ENCODE data around the gene KCNQ1. TPM values are rescaled to one million over a fixed set of nuclear protein-coding genes. Genes with fewer than 3 reads are reported as not detected.

KCNQ1 gene
- total and polyA plus RNA-seq, 4 donors, result 15.4 to 41.7 (median 26.2) TPM

DNA sequence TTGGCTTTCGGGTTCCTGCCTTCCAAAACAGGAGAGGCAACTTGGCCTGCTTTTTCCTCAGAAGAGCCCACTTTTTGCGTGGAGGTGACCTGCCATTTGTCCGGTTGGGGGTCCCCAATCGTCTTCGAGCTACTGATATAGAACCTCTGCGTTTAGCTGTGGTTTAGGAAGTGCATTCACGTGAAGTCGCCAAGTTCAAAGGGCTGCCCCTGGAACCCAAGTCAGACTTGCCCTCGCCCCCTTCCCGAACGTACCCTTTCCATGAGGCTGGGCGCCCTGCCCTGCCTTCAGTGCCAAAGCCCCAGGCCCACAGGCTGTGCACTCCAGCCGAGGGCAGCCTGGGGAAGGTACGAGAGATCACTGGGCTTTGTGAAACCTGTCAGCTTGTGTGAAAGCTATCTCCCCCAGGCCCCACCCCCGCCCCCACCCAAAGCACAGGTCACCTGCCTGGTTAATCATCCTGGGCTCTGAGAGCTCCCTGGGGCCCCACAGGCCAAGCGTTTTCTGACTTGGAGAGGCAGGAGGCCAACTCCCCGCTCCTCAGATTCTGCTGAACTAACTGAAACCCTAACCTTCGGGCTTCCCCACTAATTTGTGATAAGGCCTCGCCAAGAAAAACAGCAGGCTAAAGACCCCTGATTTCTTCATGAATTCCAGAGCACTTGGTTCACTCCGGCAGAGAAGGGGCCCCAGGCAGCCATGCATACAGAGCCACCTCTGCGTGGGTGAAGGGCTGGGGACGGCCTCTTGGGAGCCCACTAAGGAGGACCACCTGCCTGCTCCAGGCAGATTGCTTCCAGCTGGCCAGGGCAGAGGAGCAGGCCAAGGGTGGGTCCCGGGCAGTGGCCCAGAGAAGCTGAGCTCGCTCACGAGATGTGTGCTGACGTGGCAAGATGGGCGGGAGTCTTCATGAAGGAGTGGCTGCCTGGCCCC, 280.8 kb downstream of the KCNQ1 start:
- Histone ChIP-seq H3K27ac (ENCODE audit: low read depth in 1 of 2, low read length in 1 of 2) (no peak overlapping the region), H3K4me3 (no peak overlapping the region), H3K4me1 (ENCODE audit: control insufficient read depth in 5 of 5, insufficient read depth in 5 of 5, low read length in 5 of 5) (peaks cover 0 to 41% (median 7%) of the 10 kb centered on the region in 5 donors), H3K9me3 (ENCODE audit: control insufficient read depth in 4 of 4, insufficient read depth in 3 of 4, low read length in 3 of 4) (no peaks in the 10 kb centered on the region), H3K9ac (ENCODE audit: insufficient read depth in 1 of 2, low read length in 2 of 2) (peak overlapping the region in 1 of 2 donors; percentile 14), H3K36me3 (ENCODE audit: control insufficient read depth in 4 of 4, insufficient read depth in 4 of 4, low read length in 4 of 4) (no peaks in the 10 kb centered on the region), H3K27me3 (ENCODE audit: control insufficient read depth in 3 of 3, insufficient read depth in 3 of 3, low read length in 2 of 3) (no peaks in the 10 kb centered on the region)
- 78 to 89% methylated on average over 27 of the region's 27 CpGs for WGBS, 2 donors
- TF ChIP-seq, protein P1, sequence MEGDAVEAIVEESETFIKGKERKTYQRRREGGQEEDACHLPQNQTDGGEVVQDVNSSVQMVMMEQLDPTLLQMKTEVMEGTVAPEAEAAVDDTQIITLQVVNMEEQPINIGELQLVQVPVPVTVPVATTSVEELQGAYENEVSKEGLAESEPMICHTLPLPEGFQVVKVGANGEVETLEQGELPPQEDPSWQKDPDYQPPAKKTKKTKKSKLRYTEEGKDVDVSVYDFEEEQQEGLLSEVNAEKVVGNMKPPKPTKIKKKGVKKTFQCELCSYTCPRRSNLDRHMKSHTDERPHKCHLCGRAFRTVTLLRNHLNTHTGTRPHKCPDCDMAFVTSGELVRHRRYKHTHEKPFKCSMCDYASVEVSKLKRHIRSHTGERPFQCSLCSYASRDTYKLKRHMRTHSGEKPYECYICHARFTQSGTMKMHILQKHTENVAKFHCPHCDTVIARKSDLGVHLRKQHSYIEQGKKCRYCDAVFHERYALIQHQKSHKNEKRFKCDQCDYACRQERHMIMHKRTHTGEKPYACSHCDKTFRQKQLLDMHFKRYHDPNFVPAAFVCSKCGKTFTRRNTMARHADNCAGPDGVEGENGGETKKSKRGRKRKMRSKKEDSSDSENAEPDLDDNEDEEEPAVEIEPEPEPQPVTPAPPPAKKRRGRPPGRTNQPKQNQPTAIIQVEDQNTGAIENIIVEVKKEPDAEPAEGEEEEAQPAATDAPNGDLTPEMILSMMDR (IDR thresholded peaks at IDR 0.05; ENCODE audit: control extremely low read depth, extremely low read depth), result no peak
- peak; percentile 79 to 92 (median 91) for DNase-seq
- ATAC-seq (ENCODE audit: insufficient read depth, low FRiP score), result no peak

DNA sequence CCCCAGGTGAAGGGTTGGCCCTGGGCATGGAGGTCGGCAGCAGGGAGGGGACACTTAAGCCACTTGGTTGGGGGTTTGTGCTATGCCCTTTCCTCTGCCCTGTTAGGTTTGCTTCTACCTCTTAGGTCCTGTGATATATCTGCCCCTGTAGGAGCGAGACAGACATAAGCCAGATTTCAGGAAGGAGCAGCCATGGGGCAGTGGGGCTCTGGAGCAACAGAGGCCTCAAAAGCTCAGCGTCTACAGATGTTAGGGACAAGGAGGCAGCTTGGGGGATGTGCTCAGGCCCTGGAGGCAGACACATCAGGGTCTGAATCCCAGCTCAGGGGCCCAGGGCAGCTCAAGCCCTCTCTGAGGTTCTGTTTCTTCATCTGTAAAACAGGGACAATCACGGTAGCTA, 282.2 kb downstream of the KCNQ1 start:
- 92 to 93% methylated on average over 4 of the region's 4 CpGs for WGBS, 2 donors
- Histone ChIP-seq H3K9ac (ENCODE audit: insufficient read depth in 1 of 2, low read length in 2 of 2) (no peak overlapping the region), H3K27ac (ENCODE audit: low read depth in 1 of 2, low read length in 1 of 2) (no peak overlapping the region), H3K36me3 (ENCODE audit: control insufficient read depth in 4 of 4, insufficient read depth in 4 of 4, low read length in 4 of 4) (no peaks in the 10 kb centered on the region), H3K27me3 (ENCODE audit: control insufficient read depth in 3 of 3, insufficient read depth in 3 of 3, low read length in 2 of 3) (no peaks in the 10 kb centered on the region), H3K4me3 (no peak overlapping the region), H3K4me1 (ENCODE audit: control insufficient read depth in 5 of 5, insufficient read depth in 5 of 5, low read length in 5 of 5) (peaks cover 0 to 51% (median 7%) of the 10 kb centered on the region in 5 donors), H3K9me3 (ENCODE audit: control insufficient read depth in 4 of 4, insufficient read depth in 3 of 4, low read length in 3 of 4) (no peaks in the 10 kb centered on the region)
- TF ChIP-seq, protein P1 (IDR thresholded peaks at IDR 0.05; ENCODE audit: control extremely low read depth, extremely low read depth), result no peak
- DNase-seq (no peak), ATAC-seq (ENCODE audit: insufficient read depth, low FRiP score) (no peak)

DNA sequence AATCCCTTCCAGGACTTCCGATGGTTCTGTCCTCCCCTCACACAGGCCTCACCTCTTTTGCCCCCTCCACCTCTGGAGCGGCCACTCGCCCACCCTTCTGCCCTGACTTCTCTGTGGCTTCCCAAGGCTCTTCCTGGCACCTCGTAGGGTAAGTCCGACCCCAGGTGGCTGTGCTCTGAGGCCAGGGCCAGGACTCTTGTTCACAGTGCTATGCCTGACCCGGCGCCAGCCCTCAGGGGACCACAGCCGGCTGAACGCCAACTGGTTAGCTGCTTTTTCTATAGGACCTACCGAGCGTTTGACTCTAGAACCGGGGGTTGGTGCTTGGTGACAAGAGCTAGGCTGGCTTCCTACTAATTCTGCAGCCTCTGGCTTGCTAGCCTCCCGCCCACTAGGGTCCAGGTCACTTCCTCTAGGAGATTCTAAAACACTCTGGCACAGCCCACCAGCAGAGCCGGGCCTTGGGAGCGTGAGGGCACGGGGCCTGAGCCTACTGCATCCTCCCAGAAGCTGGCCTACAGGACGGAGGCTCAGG, 283.4 kb downstream of the KCNQ1 start:
- ATAC-seq (ENCODE audit: insufficient read depth, low FRiP score) (no peak), DNase-seq (no peak)
- H3K4me3 ChIP-seq, result no peak overlapping the region
- no peaks in the 10 kb centered on the region for H3K9me3 ChIP-seq (ENCODE audit: control insufficient read depth in 4 of 4, insufficient read depth in 3 of 4, low read length in 3 of 4)
- no peaks in the 10 kb centered on the region for H3K27me3 ChIP-seq (ENCODE audit: control insufficient read depth in 3 of 3, insufficient read depth in 3 of 3, low read length in 2 of 3)
- H3K9ac ChIP-seq (ENCODE audit: insufficient read depth in 1 of 2, low read length in 2 of 2), result no peak overlapping the region
- no peak overlapping the region for H3K27ac ChIP-seq (ENCODE audit: low read depth in 1 of 2, low read length in 1 of 2)
- peaks cover 0 to 51% (median 7%) of the 10 kb centered on the region in 5 donors for H3K4me1 ChIP-seq (ENCODE audit: control insufficient read depth in 5 of 5, insufficient read depth in 5 of 5, low read length in 5 of 5)
- no peaks in the 10 kb centered on the region for H3K36me3 ChIP-seq (ENCODE audit: control insufficient read depth in 4 of 4, insufficient read depth in 4 of 4, low read length in 4 of 4)
- TF ChIP-seq, protein P1 (IDR thresholded peaks at IDR 0.05; ENCODE audit: control extremely low read depth, extremely low read depth), result no peak
- 94 to 95% methylated on average over 17 of the region's 17 CpGs for WGBS, 2 donors
